HG03139 (cell line): ENCODE results near the gene MOV10.
"Not testable (repeated sequence)": the region's sequence is repeated elsewhere in the genome, so short reads cannot be mapped to it uniquely, and the experiment has no call there.

Experiments used
- ATAC-seq: cut with Tn5 transposase; IDR thresholded peaks from one replicate; pipeline ENCODE4 v1.9.1; 2021; ENCODE audit not compliant: unreplicated experiment

The MOV10 gene, protein sequence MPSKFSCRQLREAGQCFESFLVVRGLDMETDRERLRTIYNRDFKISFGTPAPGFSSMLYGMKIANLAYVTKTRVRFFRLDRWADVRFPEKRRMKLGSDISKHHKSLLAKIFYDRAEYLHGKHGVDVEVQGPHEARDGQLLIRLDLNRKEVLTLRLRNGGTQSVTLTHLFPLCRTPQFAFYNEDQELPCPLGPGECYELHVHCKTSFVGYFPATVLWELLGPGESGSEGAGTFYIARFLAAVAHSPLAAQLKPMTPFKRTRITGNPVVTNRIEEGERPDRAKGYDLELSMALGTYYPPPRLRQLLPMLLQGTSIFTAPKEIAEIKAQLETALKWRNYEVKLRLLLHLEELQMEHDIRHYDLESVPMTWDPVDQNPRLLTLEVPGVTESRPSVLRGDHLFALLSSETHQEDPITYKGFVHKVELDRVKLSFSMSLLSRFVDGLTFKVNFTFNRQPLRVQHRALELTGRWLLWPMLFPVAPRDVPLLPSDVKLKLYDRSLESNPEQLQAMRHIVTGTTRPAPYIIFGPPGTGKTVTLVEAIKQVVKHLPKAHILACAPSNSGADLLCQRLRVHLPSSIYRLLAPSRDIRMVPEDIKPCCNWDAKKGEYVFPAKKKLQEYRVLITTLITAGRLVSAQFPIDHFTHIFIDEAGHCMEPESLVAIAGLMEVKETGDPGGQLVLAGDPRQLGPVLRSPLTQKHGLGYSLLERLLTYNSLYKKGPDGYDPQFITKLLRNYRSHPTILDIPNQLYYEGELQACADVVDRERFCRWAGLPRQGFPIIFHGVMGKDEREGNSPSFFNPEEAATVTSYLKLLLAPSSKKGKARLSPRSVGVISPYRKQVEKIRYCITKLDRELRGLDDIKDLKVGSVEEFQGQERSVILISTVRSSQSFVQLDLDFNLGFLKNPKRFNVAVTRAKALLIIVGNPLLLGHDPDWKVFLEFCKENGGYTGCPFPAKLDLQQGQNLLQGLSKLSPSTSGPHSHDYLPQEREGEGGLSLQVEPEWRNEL

DNA sequence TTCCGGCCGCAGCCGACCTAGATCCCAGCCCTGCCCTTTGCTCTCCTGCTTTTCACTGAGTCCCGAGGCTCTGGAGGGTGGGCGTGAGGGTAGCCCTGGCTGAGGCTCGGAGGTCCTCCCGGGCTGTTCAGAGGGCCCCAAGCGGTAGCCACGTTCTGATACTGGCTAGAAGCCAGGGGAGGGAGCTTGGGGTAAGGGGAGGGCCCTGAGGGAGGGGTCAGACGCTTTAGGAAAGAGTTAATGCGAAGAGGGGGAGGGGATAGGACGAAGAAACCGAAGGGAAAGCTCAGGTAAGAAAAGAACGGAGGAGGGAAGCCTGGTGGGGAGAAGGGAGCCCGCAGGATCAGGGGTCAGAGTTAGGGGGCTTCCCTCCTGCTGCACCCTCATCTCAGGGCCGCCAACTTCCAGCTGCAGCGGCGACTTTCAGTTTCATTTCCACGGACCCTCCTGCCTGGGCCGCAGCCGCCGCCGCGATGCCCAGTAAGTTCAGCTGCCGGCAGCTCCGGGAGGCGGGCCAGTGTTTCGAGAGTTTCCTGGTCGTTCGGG lies at the start of gene MOV10:
TSS of gene MOV10 (plus strand) at position 220 of the 546 bp plus-strand sequence. CDS start at position 474, 254 bp downstream.
- peak; percentile 63 for ATAC-seq

GRCh38 chr1:112625696-112626095 lies 48.8 kb upstream of the MOV10 start:
- ATAC-seq = no peak

GRCh38 chr1:112626193-112626592 lies 48.3 kb upstream of the MOV10 start:
- ATAC-seq = no peak

GRCh38 chr1:112626887-112627286 lies 47.6 kb upstream of the MOV10 start:
- no peak for ATAC-seq

DNA sequence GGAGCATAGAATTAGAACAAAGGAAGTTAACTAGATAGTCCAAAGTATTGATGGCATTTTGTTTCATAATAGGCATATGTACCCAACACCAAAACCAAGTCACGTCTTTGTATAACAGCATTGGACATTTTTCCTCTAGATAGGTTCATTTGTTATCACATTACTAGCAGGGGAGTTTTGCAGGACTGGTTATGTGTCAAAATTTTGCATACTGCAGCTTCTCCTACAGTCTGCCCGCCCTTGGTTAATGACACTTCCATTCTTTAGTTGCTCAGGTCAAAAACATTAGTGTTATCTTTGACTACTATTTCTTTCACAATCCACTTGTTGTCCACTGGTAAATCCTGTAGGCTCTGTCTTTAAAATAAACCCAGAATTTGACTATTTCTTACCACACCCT lies 45.9 kb upstream of the MOV10 start:
- no peak for ATAC-seq

GRCh38 chr1:112629256-112629655 lies 45.2 kb upstream of the MOV10 start:
- no peak for ATAC-seq

DNA sequence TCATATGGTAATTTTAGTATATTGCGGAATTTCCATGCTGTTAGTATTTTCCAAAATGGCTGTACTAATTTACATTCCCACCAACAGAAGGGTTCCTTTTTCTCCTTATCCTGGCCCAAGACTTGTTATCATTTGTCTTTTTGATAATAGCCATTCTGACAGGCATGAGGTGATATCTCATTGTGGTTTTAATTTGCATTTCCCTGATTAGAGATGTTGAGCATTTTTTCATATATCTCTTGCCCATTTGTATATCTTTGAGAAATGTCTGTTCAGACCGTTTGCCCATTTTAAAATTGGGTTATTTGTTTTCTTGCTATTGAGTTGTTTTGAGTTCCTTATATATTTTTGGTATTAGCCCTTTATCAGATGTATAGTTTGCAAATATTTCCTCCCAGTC lies 40.8 kb upstream of the MOV10 start:
- no peak for ATAC-seq

- no peak for ATAC-seq
These were observed 40.1 kb upstream of the MOV10 start for GRCh38 chr1:112634367-112634766.

DNA sequence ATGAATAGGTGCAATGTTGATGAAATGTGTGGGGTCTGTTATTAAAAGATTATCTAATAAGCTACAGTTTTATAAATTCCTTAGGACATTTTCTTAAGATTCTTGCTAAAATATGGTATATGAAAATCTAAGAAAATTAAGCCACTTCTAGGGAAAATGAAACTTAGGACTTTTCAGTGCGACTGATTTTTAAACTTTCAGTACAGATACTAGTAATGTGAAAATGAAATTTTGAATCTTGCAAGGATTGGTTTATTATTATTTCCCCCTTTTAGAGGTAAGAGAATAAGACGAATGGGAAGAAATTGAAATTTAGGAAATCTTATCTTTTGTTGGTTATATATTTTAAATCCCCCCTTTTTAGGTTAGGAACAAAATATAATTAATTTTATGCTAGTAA lies 38.4 kb upstream of the MOV10 start:
- ATAC-seq = no peak

GRCh38 chr1:112636597-112637253 lies 37.7 kb upstream of the MOV10 start:
- ATAC-seq = no peak

DNA sequence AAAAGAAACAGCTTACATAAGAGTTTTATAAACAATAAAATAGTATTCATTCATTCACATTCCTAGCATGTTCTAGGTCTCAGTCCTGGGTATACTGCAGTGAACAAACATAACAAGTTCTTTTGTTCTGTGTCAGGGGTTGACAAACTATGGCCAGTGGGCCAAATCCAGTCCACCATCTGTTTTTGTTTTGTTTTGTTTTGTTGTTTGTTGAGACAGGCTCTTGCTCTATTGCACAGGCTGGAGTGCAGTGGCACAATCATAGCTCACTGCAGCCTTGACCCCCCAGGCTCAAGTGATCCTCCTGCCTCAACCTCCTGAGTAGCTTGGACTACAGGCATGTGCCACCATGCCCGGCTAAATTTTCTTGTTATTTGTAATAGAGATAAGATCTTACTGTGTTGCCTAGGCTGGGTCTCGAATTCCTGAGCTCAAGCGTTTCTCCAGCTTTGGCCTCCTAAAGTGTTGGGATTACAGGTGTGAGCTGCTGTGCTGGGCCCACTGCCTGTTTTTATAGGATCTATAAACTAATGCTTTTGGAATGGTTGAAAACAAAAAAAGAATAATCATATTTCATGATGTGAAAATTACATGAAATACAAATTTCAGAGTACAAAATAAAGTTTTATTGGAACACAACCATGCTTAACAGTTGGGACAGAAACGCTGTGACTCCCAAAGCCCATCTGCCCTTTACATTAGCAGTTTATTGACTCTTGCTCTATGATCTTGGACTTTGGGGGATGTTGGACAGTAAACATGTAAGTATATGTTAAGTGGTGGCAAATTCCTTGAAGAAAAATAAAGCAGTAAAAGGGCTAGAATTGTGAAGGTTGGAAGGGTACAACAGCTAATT lies 37.0 kb upstream of the MOV10 start:
- no peak for ATAC-seq

DNA sequence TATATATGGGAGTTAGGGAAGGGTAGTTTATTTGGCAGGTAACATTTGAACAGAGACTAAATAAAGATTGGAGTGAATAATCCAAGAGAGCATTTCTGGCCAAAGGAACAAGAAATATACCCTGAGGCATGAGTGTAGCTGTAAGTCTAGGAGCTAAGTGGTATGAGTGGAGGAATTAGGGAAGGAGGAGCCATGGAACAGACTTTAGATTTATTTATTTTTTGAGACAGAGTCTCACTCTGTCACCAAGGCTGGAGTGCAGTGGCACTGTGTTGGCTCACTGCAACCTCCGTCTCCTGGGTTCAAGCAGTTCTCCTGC lies 36.4 kb upstream of the MOV10 start:
- ATAC-seq = no peak

DNA sequence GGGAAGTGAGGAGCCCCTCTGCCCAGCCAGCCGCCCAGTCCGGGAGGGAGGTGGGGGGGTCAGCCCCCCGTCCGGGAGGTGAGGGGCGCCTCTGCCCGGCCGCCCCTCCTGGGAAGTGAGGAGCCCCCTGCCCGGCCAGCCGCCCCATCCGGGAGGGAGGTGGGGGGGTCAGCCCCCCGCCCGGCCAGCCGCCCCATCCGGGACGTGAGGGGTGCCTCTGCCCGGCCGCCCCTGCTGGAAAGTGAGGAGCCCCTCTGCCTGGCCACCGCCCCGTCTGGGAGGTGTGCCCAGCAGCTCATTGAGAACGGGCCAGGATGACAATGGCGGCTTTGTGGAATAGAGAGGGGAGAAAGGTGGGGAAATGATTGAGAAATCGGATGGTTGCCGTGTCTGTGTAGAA lies 34.0 kb upstream of the MOV10 start:
- ATAC-seq = not testable (repeated sequence)

DNA sequence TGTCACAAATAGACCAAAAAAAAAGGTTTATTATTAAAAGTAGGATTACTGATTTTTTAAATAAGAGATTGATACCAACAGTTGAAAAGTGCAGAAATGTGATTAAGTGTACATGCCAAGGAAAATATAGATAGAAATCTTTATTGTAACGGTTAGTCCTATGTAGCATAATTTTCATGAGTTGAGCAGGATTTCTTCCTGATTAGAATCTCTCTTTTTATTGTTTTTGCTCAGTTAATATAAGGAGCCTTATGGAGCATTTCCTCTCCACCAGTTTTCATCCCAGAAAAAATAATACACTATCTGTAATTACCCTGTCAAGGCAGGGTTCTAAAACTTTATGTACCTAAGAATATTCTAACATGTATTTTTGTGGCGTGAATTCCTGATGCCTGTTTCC lies 31.4 kb upstream of the MOV10 start:
- no peak for ATAC-seq

DNA sequence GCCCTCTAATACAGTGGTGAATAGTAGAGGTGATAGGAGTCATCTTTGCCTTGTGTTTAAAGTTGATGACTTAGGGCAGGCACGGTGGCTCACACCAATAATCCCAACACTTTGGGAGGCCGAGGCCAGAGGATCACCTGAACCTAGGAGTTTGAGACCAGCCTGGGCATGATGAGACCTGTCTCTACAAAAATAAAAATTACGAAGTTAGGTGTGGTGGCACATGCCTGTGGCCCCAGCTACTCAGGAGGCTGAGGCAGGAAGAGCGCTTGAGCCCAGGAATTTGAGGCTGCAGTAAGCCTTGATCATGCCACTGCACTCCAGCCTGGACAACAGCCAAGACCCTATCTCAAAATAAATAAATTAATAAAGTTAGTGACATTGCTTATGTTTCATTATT lies 28.2 kb upstream of the MOV10 start:
- no peak for ATAC-seq

DNA sequence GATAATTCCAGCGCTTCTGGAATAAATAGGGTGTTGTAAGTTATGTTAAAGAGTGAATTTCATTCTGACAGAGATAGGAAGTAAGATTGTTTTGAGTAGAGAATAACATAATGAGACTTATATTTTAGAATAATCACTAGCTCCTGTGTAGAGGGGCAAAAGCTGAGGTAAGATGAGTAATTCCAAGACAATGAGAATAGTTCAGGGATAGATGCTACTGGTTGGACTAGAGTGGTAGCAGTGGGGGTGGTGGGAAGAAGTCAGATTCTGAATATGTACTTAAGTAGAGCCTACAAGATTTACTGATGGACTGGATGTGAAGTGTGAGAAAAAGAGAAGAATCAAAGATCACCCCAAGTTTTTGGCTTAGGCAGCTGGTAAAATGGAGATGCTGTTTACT lies 23.3 kb upstream of the MOV10 start:
- ATAC-seq = no peak

DNA sequence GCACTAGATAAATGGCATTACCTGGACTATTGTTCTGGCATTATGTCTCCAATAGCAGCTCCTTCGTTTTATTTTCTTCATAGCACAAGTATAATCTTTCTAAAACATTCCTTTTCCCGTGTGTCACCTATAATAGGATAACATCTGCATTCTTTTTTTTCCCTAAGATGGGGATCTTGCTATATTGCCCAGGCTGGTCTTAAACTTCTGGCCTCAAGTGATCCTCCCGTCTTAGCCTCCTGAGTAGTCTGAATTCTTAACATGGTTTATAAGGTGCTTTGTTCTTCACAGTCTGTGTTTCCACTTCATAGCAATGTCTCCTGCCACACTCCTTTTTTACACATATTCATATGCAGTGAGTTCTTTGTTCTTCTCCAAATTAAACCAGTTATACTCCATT lies 8.6 kb upstream of the MOV10 start:
- ATAC-seq = no peak

- no peak for ATAC-seq
These were observed 7.5 kb upstream of the MOV10 start for GRCh38 chr1:112666946-112667345.

- no peak for ATAC-seq
These were observed 2.5 kb upstream of the MOV10 start for GRCh38 chr1:112672009-112672408.

DNA sequence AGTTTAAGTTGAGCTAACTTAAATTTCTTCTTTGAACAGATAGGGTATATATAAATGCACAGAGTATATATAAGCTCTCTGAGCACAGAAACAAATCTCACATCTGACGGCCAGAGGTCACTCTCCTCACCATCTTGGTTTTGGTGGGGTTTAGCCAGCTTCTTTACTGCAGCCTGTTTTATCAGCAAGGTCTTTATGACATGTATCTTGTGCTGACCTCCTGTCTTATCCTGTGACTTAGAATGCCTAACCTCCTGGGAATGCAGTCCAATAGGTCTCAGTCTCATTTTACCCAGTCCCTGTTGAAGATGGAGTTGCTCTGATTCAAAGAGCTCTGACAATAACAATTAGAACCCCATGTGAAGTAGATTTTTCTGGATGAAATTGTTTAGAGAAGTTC lies 1.6 kb upstream of the MOV10 start:
- no peak for ATAC-seq
